Activated naive CD4-positive, alpha-beta T cell treated with anti-CD3 and anti-CD28 coated beads, Interleukin-2, amount 50 U/mL, for 16 hours (primary cell): ENCODE results near the gene TAB3.
A peak's percentile ranks its signal among the peaks of the same experiment; 100 is the strongest.

Source experiments
- DNase-seq: peaks from one replicate; pipeline ENCODE4 v3.0.0-alpha.2; 2020

TAB3 gene, protein sequence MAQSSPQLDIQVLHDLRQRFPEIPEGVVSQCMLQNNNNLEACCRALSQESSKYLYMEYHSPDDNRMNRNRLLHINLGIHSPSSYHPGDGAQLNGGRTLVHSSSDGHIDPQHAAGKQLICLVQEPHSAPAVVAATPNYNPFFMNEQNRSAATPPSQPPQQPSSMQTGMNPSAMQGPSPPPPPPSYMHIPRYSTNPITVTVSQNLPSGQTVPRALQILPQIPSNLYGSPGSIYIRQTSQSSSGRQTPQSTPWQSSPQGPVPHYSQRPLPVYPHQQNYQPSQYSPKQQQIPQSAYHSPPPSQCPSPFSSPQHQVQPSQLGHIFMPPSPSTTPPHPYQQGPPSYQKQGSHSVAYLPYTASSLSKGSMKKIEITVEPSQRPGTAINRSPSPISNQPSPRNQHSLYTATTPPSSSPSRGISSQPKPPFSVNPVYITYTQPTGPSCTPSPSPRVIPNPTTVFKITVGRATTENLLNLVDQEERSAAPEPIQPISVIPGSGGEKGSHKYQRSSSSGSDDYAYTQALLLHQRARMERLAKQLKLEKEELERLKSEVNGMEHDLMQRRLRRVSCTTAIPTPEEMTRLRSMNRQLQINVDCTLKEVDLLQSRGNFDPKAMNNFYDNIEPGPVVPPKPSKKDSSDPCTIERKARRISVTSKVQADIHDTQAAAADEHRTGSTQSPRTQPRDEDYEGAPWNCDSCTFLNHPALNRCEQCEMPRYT

DNA sequence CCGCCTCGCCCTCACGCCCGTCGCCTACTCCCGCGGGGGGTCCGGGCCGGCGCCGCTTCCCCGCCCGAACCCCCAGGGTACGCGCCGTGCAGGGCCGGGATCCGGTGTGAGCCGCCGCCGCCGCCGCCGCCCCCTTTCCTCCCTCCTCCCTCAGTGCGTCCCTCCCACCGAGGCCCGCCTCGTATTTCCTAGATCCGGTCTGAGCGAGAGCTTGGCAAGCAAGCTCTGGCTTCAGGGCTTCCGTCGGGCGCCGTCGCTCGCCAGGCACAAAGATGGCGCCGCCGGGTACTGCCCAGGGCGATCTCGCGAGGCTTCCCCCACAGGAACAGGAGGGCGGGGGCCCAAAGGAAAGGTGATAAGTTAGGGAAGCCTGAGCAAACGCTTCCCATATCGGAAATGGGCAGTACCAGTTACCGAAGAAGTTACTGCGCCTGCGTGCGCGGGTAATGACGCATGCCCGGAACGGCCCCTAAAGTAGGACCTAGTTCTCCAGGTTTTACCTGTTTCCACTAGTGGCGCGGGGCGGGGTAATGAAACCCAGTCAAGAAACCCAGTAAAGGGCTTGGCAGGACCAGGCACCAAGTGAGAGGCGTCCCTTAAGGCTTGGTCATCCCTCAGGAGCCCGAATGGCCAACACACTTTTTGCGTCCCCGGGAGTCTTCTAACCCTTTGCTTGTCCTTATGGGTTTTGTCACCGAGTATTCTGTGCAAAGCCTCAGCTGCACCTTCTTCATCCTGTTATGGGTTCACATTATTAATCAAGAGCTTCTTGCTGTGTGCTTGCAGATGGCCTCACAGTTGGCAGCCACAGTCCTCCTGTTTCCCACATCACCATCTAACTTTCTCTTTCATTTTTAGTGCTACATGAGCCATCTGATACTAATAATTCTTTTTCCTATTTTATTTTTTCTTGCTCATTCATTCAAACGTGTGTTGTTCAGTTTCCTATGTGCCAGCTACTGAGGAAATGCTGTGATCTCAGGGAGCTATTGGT lies at the start of gene TAB3:
Gene TAB3 (minus strand): TSS at position 108 of the 994 bp plus-strand sequence. CDS start 29,666 bp downstream, outside the sequence.
- peak; percentile 91 for DNase-seq

DNA sequence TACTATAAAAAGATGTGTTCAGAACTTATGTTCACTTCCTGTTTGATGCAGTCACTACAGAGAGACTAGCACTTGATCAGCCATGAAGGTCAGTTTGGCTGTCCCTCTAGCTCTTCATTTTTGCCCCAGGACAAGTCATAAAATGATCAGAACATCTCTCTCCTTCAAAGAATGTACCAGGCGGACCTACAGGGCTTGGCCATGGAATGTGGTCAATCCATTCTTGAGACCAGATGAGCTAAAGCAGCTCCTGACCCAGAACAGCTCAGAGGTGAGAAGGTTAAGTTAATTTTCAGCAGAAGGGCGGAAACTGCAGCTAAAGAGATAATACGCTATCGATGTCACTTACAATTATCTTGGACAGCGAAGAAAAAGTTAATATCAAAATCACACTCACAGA lies 49.2 kb upstream of the TAB3 start:
- DNase-seq = no peak

DNA sequence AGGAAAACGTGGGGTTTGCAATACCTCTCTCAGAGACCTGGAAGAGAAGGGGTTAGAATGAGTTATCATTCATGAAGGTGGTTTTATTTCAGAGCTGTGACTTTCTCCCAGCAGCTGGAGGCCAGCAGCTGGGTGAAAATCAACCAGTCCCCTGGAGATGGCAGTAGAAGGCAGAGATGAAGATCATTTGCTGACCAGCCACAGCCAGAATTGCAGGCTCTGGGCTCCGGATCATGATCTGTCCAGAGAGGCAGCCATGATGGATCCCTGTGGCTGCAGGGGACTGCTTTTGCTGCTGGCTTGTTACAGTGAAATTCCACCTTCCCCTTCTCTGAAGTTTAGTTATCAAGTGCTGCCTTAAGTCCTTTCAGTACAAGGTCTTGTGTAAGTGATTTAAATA lies 46.9 kb upstream of the TAB3 start:
- no peak for DNase-seq

DNA sequence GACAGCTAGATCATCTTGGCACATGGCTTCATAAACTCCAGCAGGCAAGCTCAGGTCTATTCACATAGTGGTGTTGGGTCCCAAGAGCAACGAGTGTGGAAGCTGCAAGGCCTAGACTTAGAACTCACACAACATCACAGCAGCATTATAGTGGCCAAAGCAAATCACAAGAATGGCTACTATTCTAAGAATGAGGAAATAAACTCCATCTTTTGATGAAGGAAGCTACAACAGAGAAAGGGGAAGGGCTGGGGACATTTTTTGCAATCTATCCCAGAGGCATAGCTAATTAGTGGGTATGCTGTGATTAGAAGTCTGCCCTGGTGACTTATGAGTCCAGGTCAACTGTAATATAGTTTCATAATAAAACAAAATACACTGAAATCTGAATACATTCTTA lies 42.9 kb upstream of the TAB3 start:
- DNase-seq = no peak

DNA sequence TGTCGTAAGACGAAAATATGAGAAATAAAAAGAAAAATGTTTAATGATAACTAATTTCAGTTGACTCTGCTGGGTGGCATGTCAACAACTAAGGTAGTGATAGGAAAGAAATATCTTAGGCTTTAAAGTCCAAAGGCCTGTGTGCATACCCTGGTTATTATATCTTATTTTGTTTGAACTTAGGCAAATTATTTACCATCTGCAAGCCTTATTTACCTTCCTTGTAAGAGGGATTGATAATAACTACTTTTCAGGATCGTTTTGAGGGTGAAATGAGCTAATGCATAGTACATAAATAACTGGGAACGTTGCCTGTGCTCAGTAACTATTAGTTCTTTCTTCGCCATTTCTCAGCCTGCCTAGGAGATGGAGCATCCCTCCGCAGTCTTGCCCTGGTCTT lies 41.6 kb upstream of the TAB3 start:
- no peak for DNase-seq

DNA sequence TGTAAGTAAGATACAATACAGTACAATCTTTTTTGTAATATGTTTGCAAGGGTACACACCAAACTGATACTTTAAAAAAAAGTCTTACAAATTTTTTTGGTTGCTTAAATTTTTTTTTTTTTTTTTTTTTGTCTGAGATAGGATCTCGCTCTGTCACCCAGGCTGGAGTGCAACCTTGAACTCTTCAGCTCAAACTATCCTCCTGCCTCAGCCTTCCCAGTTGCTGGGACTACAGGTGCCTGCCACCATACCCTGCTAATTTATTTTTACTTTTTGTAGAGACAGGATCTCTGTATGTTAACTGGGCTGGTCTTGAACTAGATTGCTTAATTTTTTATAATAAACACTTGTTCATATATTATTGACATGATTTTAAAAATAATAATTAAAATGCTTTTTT lies 41.1 kb upstream of the TAB3 start:
- no peak for DNase-seq

DNA sequence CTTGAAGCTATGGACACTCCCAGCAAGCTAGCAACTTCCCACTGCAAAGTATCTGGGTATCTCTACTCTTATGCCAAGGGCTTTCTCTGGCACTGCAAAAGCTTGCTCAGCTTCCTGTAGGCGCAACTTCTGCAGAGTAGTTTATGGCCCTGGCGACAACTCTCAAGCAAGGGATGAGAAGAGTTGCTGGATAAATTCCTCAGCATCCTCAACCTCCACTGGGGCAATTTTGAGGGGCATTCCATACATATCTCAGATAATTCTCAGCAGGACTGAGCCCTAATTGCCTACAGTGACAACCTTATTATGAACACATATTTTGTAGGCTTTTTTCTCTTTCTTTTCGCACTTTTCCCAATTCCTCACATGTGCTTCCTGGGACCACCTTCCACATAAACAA lies 31.2 kb upstream of the TAB3 start:
- DNase-seq = no peak

DNA sequence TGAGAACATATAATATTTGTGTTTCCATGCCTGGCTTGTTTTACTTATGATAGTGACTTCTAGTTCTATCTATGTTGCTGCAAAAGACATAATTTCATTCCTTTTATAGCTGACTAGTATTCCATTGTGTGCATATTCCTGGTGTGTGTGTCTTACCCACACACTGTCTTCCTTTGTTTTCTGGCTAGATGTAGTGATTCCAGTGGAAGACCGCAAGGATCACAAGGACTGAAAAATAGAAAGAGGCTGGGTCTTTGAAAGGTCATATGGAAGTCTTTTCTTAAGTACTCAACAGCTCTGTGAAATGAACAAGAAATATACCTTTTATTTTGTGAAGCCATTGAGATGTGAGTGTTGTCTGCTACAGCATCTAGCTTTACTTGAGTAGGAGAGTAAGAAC lies 29.4 kb upstream of the TAB3 start:
- no peak for DNase-seq

DNA sequence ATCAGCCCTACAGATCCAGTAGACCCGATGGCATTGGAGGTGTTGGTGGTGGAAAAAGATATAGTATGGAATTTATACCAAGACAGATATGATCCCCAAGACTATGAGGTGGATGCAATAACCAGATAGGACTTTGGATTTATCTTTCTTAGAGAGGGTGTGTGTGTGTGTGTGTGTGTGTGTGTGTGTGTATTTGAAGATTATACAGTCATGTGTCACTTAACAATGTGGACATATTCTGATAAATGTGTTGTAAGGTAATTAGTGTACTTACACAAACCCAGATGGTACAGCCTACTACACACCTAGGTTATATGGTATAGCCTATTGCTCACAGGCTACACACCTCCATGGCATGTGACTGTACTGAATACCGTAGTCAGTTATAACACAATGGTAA lies 24.4 kb upstream of the TAB3 start:
- DNase-seq = no peak

DNA sequence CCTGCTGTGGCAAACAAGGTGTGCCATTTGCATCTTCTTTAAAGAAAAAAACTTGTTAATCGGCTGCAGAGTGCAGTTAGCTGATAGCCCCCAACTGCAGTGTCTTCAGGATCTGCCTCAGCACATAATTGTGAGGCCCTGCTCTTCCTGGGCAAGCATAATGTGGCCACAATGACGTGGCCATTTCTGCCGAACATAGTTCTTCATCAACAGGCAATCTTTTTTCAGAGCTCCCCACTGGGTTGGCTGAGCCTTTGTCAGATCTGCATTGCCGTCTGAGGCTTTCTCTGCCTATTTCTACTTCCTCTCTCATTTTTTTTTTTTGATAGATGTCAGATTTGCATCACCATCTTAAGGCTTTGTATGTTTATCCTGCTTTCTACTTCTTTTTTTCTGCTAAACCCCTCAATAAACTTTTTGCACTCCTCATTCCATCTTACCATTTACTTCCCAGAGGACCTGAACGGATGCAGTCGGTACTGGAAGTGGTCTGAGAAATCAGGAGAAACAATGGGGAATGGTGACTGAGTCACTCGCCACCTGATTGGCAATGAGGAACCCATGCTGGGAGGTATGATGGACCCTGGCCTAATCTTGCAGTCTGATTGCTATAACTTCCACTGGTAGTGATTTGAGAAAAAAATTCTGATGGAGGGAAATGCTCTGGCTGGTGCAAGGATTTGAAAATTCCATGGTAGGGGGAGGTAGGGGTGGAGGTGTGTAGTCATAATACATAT lies 21.2 kb upstream of the TAB3 start:
- no peak for DNase-seq

DNA sequence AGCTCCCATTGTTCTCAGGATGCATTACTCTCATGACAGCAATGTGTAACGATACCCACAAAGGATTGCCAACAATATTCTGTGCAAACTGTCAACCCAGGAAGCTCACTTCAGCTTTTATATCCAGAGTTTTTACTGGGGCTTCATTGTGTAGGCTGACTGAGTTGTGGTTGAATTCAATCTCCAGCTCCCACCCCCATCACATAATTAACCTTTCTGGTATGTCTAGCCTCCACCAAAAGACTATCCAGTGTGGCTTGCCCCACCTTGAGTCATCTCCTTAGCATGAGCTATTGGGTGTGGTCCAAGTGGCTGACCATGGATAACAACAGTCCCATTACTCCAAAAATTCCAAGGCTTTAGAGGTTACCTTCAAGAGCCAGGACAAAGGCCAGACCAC lies 17.7 kb upstream of the TAB3 start:
- DNase-seq = no peak

DNA sequence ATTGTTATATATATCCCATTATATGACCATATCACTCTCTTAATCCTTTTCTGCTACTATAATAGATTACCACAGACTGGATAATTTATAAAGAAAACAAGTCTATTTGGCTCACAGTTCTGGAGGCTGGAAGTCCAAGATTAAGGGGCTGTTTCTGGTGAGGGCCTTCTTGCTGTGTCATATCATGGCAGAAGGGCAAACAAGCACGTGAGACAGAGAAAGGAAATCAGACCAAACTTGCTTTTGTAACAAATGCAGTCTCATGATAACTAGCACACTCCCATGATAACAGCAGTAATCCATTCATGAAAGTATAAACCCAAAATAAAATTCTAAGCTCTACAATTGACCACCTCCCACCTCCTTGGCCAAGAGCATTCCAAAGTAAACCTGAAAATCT lies 16.3 kb upstream of the TAB3 start:
- no peak for DNase-seq

DNA sequence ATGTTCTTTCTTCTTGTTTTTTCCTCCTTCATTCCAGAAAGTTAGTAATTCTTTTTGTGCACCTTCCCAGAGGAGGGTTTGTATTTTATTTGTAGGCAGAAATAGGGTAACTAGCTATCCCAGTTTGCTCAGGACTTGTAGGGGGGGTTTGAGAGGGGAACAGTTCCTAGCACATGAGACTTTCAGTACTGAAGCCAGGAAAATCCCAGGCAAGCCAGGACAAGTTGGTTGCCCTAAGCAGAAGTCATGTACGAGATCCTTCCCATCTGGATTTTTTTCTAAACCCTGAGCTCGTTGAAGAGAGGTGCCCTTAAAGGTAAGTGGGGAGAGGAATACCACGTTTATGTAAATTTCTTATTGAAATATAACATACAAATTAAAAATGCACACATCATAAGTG lies 15.6 kb upstream of the TAB3 start:
- no peak for DNase-seq

DNA sequence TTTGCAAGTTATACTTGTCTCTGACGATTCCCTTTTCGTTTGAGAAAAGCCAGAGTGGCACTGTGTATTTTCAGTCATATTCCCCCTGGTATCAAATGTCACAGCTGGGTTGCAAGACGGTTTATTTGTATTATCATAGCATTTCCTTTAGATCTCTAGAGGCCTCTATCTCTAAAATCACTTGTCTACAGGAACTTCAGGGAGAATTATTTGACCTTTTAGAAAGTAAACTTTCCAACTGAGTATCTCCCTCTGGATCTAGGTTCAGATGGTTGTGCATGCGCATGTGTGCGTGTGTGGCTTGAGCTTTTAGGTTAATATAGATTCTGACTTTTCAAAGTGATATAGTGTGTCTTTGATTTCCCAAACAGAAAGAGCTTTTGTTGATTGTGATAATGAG lies 15.1 kb upstream of the TAB3 start:
- DNase-seq = no peak

DNA sequence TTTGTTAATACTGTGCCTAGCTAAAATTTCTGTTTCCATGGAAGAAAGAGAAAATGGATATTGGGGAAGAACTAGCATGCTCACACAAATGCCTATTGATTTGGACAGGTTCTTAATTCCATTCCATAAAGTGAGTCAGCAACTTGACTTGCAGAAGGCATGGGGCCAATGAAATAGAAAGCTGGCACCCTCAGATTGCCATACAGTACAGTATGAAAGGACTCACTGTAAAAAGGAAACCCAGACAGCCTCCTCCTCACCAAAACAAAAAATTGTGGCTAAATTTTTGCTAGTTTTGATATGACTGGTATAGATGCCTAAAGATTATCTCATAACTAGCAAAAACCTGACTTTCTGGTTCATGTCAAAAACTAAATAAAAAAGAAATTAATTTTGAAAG lies 11.2 kb upstream of the TAB3 start:
- no peak for DNase-seq

DNA sequence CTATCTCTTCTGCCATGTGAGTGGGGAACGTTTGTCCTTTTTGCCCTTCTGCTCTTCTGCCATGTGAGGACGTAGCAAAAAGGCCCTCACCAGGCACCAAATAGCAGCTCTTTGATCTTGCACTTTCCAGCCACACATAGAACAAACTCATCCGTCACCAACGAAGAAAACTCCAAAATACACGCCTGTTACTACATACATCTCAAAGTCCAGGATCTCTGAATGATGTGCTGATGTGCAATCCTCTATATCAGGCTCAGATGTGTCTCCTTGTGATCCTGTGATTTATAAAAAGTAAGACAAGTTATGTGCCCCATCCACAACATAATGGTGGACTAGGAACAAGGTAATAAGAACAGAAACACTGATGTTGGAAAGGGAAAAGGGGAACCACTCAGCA lies 9.8 kb upstream of the TAB3 start:
- no peak for DNase-seq

DNA sequence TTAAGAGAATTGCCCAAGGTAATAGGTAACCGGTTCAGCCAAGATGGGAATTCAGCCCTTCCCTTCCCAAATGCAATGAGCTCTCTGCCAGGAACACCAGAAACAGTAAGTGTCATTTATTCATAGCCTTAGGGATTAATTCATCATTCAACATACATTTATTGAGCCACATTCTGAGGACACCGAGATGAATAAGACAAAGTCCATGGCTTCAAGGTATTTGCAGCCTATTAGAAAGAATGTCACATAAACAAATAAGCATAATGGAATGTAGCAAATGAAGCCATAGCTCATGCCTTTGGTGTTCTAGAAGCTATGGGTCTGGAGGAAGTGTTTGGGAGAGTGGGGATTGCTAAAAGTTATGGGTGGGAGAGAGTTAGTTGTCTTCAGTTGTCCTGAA lies 6.3 kb upstream of the TAB3 start:
- no peak for DNase-seq

DNA sequence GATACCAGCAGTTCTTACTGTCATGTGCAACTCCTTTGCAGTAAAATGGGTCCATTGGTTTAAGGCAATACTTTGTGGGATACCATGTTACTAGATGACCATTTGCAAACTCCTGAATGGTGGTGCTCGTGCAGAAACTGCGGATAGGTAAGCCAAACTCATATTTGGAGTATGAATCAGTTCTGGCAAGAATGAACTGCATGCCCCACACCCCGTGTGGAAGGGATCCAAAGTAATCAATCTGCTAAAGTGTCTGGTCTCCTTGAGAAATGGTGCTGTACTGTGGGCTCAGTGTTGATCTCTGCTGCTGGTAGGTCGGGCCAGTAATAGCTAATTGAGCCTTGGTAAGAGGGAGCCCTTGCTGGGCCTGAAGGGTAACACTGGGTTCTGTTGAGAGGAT lies 4.2 kb upstream of the TAB3 start:
- DNase-seq = no peak

DNA sequence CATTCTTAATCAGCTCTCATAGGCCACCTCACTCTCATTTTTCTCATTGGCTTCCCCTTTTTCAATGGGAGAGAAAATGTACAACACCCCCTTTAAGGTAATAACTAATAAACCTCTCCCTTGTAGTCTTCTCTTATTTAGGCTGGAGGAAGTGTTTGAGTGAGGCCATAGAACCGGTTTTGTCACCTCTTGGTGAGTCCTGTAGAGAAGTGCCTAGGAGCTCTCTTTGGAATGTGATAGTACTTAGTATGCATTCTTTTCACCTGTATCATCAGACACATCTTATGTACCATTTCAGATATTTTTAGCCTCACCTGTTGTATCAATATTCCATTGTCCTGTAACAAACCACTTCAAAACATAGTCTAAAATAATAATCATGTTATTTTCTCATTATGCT lies 3.5 kb upstream of the TAB3 start:
- no peak for DNase-seq

DNA sequence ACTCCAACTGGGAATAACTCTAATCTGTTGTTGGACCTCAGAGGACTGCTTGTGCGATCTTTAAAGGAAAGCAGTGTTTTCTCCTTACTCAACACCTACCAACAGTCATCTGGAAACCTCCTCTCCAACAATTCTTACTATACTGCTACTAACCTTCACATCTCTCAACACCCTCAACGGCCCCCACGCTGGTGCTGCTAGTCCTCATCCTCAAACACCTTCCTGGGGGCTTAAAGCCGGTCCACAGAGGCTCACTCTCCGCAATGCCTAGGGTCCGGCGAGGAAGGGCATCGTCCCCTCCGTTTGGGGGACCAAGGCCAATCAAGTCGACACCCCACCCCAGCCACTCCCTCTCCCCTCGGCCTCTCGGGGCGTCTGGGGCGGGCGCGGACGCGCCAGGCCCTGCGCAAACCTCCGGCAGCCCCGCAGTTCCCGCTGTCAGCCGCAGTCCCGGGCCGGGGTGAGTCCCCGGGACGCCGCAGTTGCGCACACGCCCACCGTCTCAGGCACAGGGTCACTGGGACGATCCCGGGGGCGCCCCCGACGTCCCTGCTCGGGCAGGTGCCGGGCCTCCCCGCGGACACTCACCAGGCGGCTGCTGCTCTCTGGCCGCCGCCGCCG lies 418 bp downstream of the TAB3 start:
- peak; percentile 17 for DNase-seq

DNA sequence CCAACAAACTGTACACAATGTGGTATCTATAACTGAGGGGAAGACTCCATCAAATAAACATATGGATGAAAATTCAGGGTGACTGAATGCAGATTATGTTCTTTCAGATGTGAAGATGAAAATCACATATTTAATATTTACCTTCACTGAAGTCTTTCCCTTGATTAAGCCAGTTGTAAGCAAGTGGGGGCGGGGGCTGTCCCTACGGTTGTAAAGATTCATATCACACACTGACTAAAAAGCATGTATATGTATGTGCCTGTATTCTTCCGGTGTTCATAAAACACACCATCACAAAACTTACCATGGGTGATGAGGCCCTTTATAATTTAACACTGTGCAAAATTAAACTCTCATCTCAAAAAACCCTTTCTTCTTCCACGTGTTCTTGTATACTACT lies 1.3 kb downstream of the TAB3 start:
- peak; percentile 72 for DNase-seq

DNA sequence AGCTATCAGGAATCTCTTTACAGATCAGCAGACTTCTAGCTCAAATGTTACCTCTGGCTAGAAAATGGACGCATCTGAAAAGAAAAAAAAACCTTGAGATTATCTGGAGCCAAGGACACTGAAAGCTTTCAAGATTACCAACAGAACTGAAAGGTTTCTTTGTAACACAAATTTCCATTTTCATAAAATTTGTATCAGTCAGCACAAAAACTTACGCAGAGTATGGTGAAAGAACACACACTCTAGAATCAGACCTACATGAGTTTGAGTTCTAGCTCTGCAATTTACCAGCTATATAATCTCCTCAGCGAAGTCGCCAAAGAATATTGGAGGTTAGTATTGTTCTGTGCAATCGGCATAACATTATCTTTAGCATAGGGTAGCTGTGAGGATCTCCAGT lies 1.8 kb downstream of the TAB3 start:
- DNase-seq = no peak
